ENCODE data around the gene MRPS27.

DNA sequence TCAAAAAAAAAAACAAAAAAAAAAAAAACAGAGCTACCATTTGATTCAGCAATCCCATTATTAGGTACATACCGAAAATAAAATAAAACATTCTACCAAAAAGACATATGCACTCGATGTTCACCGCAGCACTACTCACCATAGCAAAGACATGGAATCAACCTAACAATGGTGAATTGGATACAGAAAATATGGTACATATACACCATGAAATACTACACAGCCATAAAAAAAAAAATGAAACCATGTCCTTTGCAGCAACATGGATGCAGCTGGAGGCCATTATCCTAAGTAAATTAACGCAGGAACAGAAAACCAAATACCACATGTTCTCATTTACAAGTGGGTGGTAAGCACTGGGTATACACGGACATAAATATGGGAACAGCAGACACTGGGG, 21.3 kb downstream of the MRPS27 start:
- TF ChIP-seq, protein P1, sequence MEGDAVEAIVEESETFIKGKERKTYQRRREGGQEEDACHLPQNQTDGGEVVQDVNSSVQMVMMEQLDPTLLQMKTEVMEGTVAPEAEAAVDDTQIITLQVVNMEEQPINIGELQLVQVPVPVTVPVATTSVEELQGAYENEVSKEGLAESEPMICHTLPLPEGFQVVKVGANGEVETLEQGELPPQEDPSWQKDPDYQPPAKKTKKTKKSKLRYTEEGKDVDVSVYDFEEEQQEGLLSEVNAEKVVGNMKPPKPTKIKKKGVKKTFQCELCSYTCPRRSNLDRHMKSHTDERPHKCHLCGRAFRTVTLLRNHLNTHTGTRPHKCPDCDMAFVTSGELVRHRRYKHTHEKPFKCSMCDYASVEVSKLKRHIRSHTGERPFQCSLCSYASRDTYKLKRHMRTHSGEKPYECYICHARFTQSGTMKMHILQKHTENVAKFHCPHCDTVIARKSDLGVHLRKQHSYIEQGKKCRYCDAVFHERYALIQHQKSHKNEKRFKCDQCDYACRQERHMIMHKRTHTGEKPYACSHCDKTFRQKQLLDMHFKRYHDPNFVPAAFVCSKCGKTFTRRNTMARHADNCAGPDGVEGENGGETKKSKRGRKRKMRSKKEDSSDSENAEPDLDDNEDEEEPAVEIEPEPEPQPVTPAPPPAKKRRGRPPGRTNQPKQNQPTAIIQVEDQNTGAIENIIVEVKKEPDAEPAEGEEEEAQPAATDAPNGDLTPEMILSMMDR (conservative IDR thresholded peaks at IDR 0.05; ENCODE audit: low read depth, low read length): no peak
- TF ChIP-seq POLR2A (IDR thresholded peaks at IDR 0.05; ENCODE audit: low read depth, low read length) (no peak), SMC3 (IDR thresholded peaks at IDR 0.05; ENCODE audit: low read depth, low read length) (no peak), RAD21 (IDR thresholded peaks at IDR 0.05; ENCODE audit: low read length) (no peak), BHLHE40 (IDR thresholded peaks at IDR 0.05; ENCODE audit: low read depth, low read length) (no peak), CEBPB (IDR thresholded peaks at IDR 0.05; ENCODE audit: low read depth, low read length) (no peak), NFE2L2 (IDR thresholded peaks at IDR 0.05; ENCODE audit: low read depth, low read length) (no peak), RCOR1 (IDR thresholded peaks at IDR 0.05; ENCODE audit: insufficient replicate concordance, low read length) (no peak), FOS (IDR thresholded peaks at IDR 0.05; ENCODE audit: low read depth, low read length) (no peak), RFX5 (IDR thresholded peaks at IDR 0.05; ENCODE audit: low read depth, low read length) (no peak)
- TF ChIP-seq, protein P2, sequence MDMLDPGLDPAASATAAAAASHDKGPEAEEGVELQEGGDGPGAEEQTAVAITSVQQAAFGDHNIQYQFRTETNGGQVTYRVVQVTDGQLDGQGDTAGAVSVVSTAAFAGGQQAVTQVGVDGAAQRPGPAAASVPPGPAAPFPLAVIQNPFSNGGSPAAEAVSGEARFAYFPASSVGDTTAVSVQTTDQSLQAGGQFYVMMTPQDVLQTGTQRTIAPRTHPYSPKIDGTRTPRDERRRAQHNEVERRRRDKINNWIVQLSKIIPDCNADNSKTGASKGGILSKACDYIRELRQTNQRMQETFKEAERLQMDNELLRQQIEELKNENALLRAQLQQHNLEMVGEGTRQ (IDR thresholded peaks at IDR 0.05; ENCODE audit: low read depth, low read length): no peak
